ENCODE measurements around the gene ANKRD26.
"Not testable (repeated sequence)": the region's sequence is repeated elsewhere in the genome, so short reads cannot be mapped to it uniquely, and the experiment has no call there.

DNA sequence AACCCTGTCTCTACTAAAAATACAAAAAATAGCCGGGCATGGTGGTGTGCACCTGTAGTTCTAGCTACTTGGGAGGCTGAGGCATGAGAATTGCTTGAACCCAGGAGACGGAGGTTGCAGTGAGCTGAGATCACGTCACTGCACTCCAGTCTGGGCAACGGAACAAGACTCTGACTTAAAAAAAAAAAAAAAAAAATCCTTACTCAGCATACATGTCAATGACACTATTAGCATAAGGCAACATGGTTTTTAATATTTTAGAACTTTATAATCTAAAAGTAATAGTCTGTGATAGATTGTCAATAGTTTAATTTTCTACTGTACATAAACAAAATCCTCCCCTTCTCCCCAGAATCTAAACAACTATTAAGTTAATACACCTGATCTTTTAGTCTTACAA, 55.0 kb downstream of the ANKRD26 start:
- TF ChIP-seq, protein P1, sequence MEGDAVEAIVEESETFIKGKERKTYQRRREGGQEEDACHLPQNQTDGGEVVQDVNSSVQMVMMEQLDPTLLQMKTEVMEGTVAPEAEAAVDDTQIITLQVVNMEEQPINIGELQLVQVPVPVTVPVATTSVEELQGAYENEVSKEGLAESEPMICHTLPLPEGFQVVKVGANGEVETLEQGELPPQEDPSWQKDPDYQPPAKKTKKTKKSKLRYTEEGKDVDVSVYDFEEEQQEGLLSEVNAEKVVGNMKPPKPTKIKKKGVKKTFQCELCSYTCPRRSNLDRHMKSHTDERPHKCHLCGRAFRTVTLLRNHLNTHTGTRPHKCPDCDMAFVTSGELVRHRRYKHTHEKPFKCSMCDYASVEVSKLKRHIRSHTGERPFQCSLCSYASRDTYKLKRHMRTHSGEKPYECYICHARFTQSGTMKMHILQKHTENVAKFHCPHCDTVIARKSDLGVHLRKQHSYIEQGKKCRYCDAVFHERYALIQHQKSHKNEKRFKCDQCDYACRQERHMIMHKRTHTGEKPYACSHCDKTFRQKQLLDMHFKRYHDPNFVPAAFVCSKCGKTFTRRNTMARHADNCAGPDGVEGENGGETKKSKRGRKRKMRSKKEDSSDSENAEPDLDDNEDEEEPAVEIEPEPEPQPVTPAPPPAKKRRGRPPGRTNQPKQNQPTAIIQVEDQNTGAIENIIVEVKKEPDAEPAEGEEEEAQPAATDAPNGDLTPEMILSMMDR (conservative IDR thresholded peaks at IDR 0.05; ENCODE audit: low read depth in 2 of 2) = not testable (repeated sequence)
- not testable (repeated sequence) for TF ChIP-seq EZH2 (IDR thresholded peaks at IDR 0.05; ENCODE audit: low read depth, unreplicated experiment); POLR2AphosphoS5 (IDR thresholded peaks at IDR 0.05; ENCODE audit: low read depth); EZH2phosphoT487 (IDR thresholded peaks at IDR 0.05; ENCODE audit: unreplicated experiment); CREB1 (CRISPR knock-in tag; IDR thresholded peaks at IDR 0.05; ENCODE audit: low read depth); JUNB (IDR thresholded peaks at IDR 0.05; ENCODE audit: unreplicated experiment)
- TF ChIP-seq, protein P2, sequence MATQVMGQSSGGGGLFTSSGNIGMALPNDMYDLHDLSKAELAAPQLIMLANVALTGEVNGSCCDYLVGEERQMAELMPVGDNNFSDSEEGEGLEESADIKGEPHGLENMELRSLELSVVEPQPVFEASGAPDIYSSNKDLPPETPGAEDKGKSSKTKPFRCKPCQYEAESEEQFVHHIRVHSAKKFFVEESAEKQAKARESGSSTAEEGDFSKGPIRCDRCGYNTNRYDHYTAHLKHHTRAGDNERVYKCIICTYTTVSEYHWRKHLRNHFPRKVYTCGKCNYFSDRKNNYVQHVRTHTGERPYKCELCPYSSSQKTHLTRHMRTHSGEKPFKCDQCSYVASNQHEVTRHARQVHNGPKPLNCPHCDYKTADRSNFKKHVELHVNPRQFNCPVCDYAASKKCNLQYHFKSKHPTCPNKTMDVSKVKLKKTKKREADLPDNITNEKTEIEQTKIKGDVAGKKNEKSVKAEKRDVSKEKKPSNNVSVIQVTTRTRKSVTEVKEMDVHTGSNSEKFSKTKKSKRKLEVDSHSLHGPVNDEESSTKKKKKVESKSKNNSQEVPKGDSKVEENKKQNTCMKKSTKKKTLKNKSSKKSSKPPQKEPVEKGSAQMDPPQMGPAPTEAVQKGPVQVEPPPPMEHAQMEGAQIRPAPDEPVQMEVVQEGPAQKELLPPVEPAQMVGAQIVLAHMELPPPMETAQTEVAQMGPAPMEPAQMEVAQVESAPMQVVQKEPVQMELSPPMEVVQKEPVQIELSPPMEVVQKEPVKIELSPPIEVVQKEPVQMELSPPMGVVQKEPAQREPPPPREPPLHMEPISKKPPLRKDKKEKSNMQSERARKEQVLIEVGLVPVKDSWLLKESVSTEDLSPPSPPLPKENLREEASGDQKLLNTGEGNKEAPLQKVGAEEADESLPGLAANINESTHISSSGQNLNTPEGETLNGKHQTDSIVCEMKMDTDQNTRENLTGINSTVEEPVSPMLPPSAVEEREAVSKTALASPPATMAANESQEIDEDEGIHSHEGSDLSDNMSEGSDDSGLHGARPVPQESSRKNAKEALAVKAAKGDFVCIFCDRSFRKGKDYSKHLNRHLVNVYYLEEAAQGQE (IDR thresholded peaks at IDR 0.05; ENCODE audit: unreplicated experiment) = not testable (repeated sequence)
- TF ChIP-seq, protein P3, sequence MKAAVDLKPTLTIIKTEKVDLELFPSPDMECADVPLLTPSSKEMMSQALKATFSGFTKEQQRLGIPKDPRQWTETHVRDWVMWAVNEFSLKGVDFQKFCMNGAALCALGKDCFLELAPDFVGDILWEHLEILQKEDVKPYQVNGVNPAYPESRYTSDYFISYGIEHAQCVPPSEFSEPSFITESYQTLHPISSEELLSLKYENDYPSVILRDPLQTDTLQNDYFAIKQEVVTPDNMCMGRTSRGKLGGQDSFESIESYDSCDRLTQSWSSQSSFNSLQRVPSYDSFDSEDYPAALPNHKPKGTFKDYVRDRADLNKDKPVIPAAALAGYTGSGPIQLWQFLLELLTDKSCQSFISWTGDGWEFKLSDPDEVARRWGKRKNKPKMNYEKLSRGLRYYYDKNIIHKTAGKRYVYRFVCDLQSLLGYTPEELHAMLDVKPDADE (IDR thresholded peaks at IDR 0.05) = not testable (repeated sequence)

All from GM23338 (cell line).